GM19099 (cell line): ENCODE results near the gene ZNF593.

Source experiments
- POLR2A ChIP-seq: IDR thresholded peaks from 3 replicates; pipeline ENCODE4 v1.6.1; 2011; ENCODE audit warnings: low read depth; ENCODE audit not compliant: insufficient read length; ENCODE audit errors: extremely low read depth

The ZNF593 gene

GRCh38 chr1:26177182-26177684, 7.5 kb downstream of the ZNF593 start, which contains the start of gene CNKSR1:
CNKSR1 (plus strand) TSS chr1:26177491; CDS start chr1:26177548, 57 bp downstream.
- TF ChIP-seq POLR2A: no peak

GRCh38 chr1:26180010-26180506, 10.3 kb downstream of the ZNF593 start:
- TF ChIP-seq POLR2A: no peak

GRCh38 chr1:26181586-26182382, 12.1 kb downstream of the ZNF593 start:
- TF ChIP-seq POLR2A: no peak

GRCh38 chr1:26182383-26182696, 12.6 kb downstream of the ZNF593 start:
- TF ChIP-seq POLR2A: no peak

GRCh38 chr1:26184086-26184485, 14.4 kb downstream of the ZNF593 start:
- TF ChIP-seq POLR2A: no peak

- no peak for TF ChIP-seq POLR2A
These were observed 15.2 kb downstream of the ZNF593 start for GRCh38 chr1:26184883-26185282.

- TF ChIP-seq POLR2A: no peak
These were observed 18.2 kb downstream of the ZNF593 start for GRCh38 chr1:26187882-26188281.

- TF ChIP-seq POLR2A: no peak
These were observed 18.8 kb downstream of the ZNF593 start for GRCh38 chr1:26188477-26188876.

GRCh38 chr1:26189331-26189730, 19.6 kb downstream of the ZNF593 start:
- TF ChIP-seq POLR2A: no peak

GRCh38 chr1:26189751-26190275, 20.1 kb downstream of the ZNF593 start:
- TF ChIP-seq POLR2A: no peak

GRCh38 chr1:26190373-26190987, 20.8 kb downstream of the ZNF593 start, which contains the start of gene CATSPER4:
CATSPER4 (plus strand) TSS chr1:26190602; CDS start chr1:26190628, 26 bp downstream.
- TF ChIP-seq POLR2A: no peak

GRCh38 chr1:26191739-26192138, 22.0 kb downstream of the ZNF593 start:
- TF ChIP-seq POLR2A: no peak

GRCh38 chr1:26195805-26196204, 26.1 kb downstream of the ZNF593 start:
- no peak for TF ChIP-seq POLR2A

- no peak for TF ChIP-seq POLR2A
These were observed 27.6 kb downstream of the ZNF593 start for GRCh38 chr1:26197301-26197700.

GRCh38 chr1:26197813-26198212, 28.1 kb downstream of the ZNF593 start:
- no peak for TF ChIP-seq POLR2A

- no peak for TF ChIP-seq POLR2A
These were observed 30.7 kb downstream of the ZNF593 start for GRCh38 chr1:26200413-26200812.
